ENCODE measurements around the gene CNN1. TPM values are rescaled to one million over a fixed set of nuclear protein-coding genes. Genes with fewer than 3 reads are reported as not detected.
"Not testable (repeated sequence)": the region's sequence is repeated elsewhere in the genome, so short reads cannot be mapped to it uniquely, and the experiment has no call there.

Gene CNN1
- total RNA-seq, 1 experiment from 2014 or later, result 0.98 TPM

DNA sequence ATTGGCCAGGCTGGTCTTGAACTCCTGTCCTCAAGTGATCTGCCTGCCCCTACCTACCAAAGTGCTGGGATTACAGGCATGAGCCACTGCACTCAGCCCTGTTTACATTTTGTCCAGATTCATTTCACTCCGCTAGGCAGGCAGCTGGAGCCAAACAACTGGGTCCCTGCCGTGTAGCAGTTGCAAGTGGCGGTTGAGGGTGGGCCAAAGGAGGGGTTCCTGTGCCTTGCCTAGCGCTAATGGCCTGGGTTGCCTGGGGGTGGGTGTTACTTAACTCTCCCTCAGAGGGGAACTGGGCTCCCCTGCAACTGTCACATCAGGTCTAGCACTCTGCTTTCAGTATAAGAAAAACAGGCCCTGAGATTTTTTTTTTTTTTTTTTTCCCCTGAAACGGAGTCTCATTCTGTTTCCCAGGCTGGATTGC lies 31.4 kb downstream of the CNN1 start:
- no peaks in the 10 kb centered on the region for H3K27me3 ChIP-seq (ENCODE audit: control insufficient read depth, insufficient read depth, low read length)
- no peaks in the 10 kb centered on the region for H3K4me1 ChIP-seq (ENCODE audit: control insufficient read depth, insufficient read depth, low read length)
- H3K36me3 ChIP-seq (ENCODE audit: control insufficient read depth, insufficient read depth, low read length), result no peaks in the 10 kb centered on the region
- CTCF ChIA-PET, result no interaction called here
- no peak overlapping the region for H3K27ac ChIP-seq (ENCODE audit: low read length)
- TF ChIP-seq POLR2AphosphoS5 (IDR thresholded peaks at IDR 0.05; ENCODE audit: low read depth, low read length), result no peak
- TF ChIP-seq, protein P1, sequence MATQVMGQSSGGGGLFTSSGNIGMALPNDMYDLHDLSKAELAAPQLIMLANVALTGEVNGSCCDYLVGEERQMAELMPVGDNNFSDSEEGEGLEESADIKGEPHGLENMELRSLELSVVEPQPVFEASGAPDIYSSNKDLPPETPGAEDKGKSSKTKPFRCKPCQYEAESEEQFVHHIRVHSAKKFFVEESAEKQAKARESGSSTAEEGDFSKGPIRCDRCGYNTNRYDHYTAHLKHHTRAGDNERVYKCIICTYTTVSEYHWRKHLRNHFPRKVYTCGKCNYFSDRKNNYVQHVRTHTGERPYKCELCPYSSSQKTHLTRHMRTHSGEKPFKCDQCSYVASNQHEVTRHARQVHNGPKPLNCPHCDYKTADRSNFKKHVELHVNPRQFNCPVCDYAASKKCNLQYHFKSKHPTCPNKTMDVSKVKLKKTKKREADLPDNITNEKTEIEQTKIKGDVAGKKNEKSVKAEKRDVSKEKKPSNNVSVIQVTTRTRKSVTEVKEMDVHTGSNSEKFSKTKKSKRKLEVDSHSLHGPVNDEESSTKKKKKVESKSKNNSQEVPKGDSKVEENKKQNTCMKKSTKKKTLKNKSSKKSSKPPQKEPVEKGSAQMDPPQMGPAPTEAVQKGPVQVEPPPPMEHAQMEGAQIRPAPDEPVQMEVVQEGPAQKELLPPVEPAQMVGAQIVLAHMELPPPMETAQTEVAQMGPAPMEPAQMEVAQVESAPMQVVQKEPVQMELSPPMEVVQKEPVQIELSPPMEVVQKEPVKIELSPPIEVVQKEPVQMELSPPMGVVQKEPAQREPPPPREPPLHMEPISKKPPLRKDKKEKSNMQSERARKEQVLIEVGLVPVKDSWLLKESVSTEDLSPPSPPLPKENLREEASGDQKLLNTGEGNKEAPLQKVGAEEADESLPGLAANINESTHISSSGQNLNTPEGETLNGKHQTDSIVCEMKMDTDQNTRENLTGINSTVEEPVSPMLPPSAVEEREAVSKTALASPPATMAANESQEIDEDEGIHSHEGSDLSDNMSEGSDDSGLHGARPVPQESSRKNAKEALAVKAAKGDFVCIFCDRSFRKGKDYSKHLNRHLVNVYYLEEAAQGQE (IDR thresholded peaks at IDR 0.05; ENCODE audit: insufficient read depth in 1 of 2, low read depth in 2 of 2, low read length in 1 of 2), result no peak
- TF ChIP-seq, protein P2, sequence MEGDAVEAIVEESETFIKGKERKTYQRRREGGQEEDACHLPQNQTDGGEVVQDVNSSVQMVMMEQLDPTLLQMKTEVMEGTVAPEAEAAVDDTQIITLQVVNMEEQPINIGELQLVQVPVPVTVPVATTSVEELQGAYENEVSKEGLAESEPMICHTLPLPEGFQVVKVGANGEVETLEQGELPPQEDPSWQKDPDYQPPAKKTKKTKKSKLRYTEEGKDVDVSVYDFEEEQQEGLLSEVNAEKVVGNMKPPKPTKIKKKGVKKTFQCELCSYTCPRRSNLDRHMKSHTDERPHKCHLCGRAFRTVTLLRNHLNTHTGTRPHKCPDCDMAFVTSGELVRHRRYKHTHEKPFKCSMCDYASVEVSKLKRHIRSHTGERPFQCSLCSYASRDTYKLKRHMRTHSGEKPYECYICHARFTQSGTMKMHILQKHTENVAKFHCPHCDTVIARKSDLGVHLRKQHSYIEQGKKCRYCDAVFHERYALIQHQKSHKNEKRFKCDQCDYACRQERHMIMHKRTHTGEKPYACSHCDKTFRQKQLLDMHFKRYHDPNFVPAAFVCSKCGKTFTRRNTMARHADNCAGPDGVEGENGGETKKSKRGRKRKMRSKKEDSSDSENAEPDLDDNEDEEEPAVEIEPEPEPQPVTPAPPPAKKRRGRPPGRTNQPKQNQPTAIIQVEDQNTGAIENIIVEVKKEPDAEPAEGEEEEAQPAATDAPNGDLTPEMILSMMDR (IDR thresholded peaks at IDR 0.05), result no peak
- no peak for TF ChIP-seq SIN3A (IDR thresholded peaks at IDR 0.05; ENCODE audit: borderline replicate concordance, insufficient read depth, low read depth, low read length)
- no peak for TF ChIP-seq TCF7L2 (IDR thresholded peaks at IDR 0.05; ENCODE audit: low read depth, low read length)
- intact Hi-C loops (cut with micrococcal nuclease; ENCODE audit: unreplicated experiment), result no loop called here
- ATAC-seq (no peak), DNase-seq (ENCODE audit: low read depth, low spot score) (no peak)
- in situ Hi-C loops (cut with HindIII; ENCODE audit: low pct_unique_long_range_greater_than_20kb, low sequenced_read_pairs), result loop anchor here (25.0 kb wide), 1 partner anchor 258 kb away; no protein-coding TSS in a partner anchor
- H3K9me3 ChIP-seq (ENCODE audit: control insufficient read depth, insufficient read depth, low read depth, low read length), result no peaks in the 10 kb centered on the region
- no TSS peak for BruUV-seq (replicated peaks)
- H3K4me3 ChIP-seq (ENCODE audit: low read depth in 2 of 2, low read length in 2 of 2), result no peak overlapping the region
- POLR2A ChIA-PET, result no interaction called here

DNA sequence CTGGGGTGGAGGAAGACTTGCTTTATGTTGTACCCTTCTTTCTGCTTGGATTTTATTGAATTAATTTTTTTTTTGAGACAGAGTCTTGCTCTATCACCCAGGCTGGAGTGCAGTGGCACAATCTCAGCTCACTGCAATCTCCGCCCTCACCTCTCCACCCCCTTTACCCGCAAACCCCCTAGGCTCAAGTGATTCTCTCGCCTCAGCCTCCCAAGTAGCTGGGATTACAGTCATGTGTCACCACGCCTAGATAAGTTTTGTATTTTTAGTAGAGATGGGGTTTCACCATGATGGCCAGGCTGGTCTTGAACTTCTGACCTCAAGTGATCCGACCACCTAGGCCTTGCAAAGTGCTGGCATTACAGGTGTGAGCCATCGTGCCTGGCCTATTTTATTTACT lies 34.7 kb downstream of the CNN1 start:
- H3K27me3 ChIP-seq (ENCODE audit: control insufficient read depth, insufficient read depth, low read length); H3K27ac ChIP-seq (ENCODE audit: low read length); ATAC-seq; intact Hi-C loops (cut with micrococcal nuclease; ENCODE audit: unreplicated experiment); H3K36me3 ChIP-seq (ENCODE audit: control insufficient read depth, insufficient read depth, low read length); H3K9me3 ChIP-seq (ENCODE audit: control insufficient read depth, insufficient read depth, low read depth, low read length); BruUV-seq (replicated peaks); H3K4me3 ChIP-seq (ENCODE audit: low read depth in 2 of 2, low read length in 2 of 2); DNase-seq (ENCODE audit: low read depth, low spot score); H3K4me1 ChIP-seq (ENCODE audit: control insufficient read depth, insufficient read depth, low read length); CTCF ChIA-PET: not testable (repeated sequence)
- in situ Hi-C loops (cut with HindIII; ENCODE audit: low pct_unique_long_range_greater_than_20kb, low sequenced_read_pairs), result loop anchor here (25.0 kb wide), 1 partner anchor 261 kb away; no protein-coding TSS in a partner anchor
- POLR2A ChIA-PET, result interaction anchor here (0.7 kb wide), 1 partner anchor 501 kb away, joined by 7 read pairs; no protein-coding TSS in a partner anchor

DNA sequence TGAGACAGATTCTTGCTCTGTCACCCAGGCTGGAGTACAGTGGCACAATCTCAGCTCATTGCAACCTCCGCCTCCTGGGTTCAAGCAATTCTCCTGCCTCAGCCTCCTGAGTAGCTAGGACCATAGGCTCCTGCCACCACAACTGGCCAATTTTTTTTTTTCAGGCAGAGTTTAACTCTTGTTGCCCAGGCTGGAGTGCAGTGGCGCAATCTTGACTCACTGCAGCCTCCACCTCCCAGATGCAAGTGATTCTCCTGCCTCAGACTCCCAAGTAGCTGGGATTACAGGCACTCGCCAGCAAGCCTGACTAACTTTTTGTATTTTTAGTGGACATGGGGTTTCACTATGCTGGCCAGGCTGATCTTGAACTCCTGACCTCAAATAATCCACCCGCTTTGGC lies 35.1 kb downstream of the CNN1 start:
- ATAC-seq; DNase-seq (ENCODE audit: low read depth, low spot score); POLR2A ChIA-PET; BruUV-seq (replicated peaks); H3K4me3 ChIP-seq (ENCODE audit: low read depth in 2 of 2, low read length in 2 of 2); H3K27me3 ChIP-seq (ENCODE audit: control insufficient read depth, insufficient read depth, low read length); H3K4me1 ChIP-seq (ENCODE audit: control insufficient read depth, insufficient read depth, low read length); H3K9me3 ChIP-seq (ENCODE audit: control insufficient read depth, insufficient read depth, low read depth, low read length); H3K36me3 ChIP-seq (ENCODE audit: control insufficient read depth, insufficient read depth, low read length); H3K27ac ChIP-seq (ENCODE audit: low read length); CTCF ChIA-PET; intact Hi-C loops (cut with micrococcal nuclease; ENCODE audit: unreplicated experiment): not testable (repeated sequence)
- in situ Hi-C loops (cut with HindIII; ENCODE audit: low pct_unique_long_range_greater_than_20kb, low sequenced_read_pairs), result loop anchor here (25.0 kb wide), 1 partner anchor 261 kb away; no protein-coding TSS in a partner anchor

Data from Panc1 (cell line).